GM19023 (cell line): ENCODE results near the gene ACBD4.

ENCODE experiments used
- ATAC-seq: cut with Tn5 transposase; IDR thresholded peaks from one replicate; pipeline ENCODE4 v1.9.1; 2021; ENCODE audit warnings: mild to moderate bottlenecking, moderate library complexity; ENCODE audit not compliant: unreplicated experiment

ACBD4 gene

DNA sequence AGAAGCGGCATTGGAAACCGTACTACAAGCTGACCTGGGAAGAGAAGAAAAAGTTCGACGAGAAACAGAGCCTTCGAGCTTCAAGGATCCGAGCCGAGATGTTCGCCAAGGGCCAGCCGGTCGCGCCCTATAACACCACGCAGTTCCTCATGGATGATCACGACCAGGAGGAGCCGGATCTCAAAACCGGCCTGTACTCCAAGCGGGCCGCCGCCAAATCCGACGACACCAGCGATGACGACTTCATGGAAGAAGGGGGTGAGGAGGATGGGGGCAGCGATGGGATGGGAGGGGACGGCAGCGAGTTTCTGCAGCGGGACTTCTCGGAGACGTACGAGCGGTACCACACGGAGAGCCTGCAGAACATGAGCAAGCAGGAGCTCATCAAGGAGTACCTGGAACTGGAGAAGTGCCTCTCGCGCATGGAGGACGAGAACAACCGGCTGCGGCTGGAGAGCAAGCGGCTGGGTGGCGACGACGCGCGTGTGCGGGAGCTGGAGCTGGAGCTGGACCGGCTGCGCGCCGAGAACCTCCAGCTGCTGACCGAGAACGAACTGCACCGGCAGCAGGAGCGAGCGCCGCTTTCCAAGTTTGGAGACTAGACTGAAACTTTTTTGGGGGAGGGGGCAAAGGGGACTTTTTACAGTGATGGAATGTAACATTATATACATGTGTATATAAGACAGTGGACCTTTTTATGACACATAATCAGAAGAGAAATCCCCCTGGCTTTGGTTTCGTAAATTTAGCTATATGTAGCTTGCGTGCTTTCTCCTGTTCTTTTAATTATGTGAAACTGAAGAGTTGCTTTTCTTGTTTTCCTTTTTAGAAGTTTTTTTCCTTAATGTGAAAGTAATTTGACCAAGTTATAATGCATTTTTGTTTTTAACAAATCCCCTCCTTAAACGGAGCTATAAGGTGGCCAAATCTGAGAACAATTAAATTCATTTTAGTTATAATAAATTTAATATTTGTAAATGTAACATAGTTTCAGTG is 14.5 kb downstream of the ACBD4 start:
- no peak for ATAC-seq

DNA sequence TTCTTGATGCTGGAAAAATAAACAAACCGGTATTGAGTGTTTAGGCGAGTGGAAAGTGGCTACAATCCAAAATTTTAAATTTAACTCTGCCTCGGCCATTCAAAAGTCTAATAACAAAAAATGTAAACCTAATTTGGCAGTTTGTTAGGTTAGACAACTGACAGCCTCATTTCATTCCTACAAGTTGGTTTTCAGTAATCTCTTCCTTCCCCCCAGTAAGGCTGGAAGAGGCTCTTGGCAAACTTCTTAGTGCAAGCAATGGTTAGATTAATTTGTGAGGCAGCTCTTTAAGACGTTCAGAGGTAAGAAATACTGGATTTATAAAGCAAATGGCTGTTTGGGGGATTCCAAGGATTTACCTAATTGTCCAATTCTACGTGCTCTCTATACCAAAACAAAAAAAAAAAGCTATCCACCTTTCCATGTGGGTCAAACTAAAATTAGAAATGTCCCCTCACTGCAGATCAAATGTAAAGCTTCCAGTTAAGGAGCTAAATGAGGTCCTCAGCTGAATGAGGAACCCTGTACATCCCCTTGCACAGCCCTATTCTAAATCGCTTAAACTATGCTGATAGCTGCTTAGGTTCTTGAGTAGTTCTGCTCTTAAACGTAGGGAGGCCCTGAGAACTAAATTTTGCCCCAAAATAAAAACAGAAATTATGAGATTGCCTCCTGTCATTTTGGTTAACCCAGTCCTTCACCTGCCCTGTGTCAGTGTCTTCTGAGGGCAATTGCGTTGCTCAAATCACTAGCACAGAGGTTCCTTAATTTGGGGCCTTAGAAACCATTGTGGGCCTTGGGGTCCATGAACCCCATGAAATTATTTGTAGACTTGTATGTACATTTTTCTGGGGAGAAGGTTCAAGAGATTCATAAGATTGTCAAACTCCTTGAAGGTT is 15.7 kb downstream of the ACBD4 start:
- no peak for ATAC-seq

DNA sequence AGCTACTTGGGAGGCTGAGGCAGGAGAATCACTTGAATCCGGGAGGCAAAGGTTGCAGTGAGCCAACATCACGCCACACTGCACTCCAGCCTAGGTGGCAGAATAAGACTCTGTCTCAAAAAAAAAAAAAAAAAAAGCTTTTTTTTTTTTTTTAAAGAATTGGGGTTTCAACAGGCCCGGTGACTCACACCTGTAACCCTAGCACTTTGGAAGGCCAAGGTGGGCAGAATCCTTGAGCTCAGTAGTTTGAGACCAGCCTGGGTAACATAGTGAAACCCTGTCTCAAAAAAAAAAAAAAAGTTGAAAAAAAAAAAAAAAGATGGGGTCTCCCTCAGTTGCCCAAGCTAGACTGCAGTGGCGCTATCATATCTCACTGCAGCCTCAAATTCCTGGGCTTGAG is 19.5 kb downstream of the ACBD4 start:
- no peak for ATAC-seq

DNA sequence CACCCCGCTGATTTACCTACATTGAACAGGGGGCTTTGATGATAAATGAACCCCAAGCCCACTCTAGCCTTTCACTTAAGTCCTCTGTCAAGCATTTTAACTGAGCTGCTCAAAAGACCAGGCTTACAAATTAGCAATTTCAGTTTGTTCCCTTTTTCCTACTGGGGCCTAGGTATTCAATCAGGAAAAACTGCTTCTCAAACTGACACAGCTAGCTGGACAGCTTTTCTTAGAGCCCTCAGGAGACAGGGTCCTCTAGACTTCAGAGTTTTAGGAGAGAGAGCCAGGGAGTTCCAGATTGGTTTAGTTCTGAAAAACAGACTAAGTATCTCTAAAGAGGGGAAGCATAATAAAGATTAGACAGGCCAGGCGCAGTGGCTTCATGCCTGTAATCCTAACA is 20.0 kb downstream of the ACBD4 start:
- ATAC-seq = no peak

DNA sequence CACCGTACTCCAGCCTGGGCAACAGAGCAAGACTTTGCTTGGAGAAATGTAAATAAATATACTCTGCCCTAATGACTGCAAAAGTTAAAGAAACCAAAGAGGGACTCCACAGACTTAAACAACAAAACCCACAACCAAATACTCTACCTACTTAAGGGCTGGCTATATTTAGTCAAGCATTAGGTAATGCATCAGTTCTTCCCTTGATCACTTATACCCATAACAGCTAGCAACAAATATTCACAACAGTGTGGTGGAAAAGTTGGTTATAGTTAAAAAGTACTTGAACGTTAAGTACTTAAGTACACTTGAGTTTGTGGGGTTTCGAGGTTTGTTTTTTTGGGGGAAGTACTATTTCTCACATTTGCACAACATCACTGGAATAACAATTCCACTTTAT is 20.8 kb downstream of the ACBD4 start:
- ATAC-seq = no peak

DNA sequence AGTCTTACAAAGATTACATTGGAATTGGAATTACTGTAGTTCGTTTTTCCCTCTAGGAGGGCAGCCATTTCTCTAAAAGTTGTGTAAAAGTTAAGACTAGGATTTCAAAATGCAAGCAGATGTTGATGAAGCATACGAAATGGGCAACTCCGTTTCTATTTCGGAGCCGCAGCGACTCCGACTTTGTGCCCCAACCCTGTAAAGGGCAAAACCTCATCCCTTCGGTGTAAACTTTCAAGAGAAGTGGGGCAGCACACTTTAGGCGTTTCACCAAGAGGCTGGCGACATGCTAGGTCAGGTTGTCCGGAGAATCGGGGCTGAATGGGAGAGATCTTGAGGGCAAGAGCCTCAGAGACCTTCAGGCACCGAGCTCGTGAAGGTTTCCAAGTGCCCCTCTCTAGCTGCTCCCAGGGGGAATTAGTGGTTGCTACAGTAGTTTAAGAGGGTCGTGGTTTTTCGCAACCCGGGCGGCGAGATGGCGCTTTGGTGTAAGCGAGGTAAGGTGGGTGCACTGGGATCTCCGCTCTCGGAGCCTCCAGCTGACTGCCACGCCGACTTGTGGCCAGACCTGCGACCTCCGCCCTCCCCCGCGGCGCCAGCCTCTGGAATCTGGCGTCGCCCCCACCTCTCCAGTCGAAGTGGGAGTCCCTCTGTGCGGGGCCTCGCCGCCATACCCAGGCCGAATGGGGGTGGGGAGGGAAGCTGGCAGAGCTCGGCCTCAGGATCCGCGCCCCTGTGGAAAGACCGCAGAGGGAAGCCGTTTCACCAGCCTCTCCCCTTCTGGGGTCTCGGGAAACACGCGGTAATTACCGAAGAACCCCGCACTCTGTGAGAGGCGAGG is 25.2 kb downstream of the ACBD4 start:
- no peak for ATAC-seq

DNA sequence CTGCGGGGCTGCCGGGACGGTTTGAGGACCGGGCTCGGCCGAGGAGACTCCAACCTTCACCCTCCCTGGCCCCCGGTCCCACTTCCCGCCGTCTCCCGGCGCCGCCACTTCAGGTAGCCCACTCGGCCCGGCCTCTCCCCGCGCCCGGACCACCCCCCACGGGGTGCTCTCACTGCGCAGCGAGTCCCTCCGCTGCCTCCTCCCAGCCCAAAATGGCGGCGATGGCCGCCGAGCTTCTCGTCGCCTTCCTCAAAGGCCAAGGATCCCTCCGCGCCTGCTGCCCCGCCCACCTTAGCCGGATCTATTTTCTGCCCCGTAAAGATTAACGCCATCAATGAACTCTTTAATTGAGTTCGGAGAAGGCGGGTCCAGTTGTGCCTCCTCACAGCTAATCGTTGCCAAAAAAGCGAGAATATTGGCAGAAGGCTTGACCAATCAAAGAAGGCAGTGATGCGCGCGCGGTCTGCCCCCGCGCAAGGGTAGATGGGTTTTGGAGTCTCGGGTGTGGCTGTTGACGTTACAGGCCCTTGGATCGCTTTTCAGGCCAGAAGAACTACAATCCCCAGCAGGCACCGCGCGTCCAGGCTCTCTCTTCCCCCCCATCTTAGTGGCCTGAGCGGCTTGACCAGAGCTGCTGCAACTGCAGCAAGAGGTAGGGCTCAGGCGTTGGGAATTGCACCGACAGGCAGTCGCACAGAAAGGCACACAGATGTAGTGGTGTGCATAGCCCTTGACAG is 26.0 kb downstream of the ACBD4 start, which contains the start of gene HEXIM2:
HEXIM2 (plus strand) TSS at position 588 of the 737 bp plus-strand sequence. CDS start 919 bp downstream, outside the sequence.
- peak; percentile 90 for ATAC-seq

DNA sequence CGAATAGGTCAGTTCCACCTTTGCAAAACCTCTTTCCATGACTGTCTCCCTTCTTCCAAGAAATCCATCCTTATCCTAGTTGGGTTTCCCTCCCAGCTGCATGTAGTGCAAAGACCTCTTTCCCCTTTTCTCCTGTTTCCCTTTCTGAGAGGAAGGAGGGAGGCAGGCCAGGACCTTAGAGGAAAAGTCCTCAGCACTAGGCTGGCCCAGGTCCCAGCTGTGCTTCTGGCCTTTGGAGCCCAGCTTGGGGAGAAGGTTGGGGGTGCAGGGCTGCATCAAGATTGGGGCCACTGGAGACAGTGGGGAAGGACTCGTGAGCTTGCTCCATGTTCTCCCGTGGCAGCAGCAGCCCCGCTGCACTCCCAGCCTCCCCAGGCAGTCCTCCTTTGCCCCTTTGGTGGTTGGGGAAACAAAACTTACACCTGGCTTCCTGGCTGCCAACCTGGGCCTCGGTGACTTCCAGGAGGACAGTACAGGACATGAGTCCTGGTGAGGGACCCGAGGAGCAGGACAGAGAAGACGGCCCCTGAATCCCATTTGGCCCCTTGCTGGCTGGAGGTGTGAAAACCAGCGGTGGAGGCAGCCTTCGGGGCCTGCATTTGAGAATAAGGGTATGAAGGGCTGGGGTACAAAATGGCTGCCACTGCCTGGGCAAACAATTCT is 26.7 kb downstream of the ACBD4 start:
- no peak for ATAC-seq

DNA sequence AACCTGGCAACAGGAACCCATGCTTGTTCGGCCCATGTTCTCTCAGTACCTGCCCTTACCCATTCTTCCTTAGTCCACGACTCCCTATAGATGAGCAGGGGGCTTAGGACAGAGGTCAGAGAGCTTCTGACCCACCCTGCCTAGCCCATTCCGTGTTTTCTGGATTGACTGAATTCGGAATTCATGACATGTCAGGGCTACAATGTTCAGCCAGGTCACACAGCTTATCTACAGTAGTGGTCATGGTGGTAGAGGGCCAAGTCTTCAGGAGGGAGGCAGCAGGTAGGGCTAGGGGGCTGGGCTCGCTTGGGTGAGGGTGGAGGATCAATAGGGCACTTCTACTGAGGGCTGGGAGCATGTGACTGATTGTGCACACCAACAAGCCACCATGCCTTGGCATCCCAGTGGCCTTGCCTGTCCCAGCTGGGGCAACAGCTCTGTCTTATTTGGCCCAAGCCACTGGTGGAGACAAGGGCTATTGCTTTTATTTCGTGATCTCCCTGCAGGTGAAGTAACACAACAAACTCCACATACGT is 29.3 kb downstream of the ACBD4 start:
- no peak for ATAC-seq

DNA sequence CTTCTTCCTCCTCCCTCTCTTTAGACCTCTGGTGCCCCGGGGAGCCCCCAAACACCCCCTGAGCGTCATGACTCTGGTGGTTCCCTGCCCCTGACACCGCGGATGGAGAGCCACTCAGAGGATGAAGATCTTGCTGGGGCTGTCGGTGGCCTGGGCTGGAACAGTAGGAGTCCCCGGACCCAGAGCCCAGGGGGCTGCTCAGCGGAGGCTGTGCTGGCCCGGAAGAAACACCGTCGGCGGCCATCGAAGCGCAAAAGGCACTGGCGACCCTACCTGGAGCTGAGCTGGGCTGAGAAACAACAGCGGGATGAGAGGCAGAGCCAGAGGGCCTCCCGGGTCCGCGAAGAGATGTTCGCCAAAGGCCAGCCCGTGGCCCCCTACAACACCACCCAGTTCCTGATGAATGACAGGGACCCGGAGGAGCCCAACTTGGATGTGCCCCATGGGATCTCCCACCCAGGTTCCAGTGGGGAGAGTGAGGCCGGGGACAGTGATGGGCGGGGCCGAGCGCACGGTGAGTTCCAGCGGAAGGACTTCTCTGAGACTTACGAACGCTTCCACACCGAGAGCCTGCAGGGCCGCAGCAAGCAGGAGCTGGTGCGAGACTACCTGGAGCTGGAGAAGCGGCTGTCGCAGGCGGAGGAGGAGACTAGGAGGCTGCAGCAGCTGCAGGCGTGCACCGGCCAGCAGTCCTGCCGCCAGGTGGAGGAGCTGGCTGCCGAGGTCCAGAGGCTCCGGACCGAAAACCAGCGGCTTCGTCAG is 33.7 kb downstream of the ACBD4 start:
- no peak for ATAC-seq

DNA sequence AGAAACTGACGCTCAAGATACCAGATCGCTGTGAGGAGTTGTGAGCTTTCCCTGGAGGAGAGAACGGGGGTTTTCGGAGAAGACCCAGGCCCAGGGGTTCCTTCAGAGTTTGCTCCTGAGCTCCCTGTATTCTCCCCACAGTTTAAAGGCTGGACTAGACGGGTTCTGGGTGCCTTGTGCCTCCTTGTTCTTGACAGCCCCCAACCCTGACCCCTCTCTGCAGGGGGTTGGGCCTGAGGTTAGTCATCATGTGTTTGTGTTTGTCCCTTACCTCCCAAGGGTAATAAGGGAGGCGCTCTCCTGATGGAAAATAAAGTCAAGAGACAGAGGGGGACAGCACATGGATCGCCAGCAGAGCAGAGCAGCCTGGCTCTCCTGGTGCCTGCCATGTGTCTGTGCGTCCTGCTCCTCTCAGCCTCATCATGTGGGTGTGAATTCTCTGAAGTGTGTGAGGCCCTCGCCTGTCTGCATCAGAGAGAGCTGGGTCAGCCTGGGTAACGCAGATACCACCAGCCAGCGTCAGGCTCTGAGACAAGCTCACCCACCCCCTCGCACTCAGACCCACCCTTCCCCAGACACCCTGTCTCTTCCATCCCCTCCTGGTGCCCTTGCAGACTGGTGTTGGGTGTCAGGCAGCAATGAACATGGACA is 34.9 kb downstream of the ACBD4 start:
- no peak for ATAC-seq

DNA sequence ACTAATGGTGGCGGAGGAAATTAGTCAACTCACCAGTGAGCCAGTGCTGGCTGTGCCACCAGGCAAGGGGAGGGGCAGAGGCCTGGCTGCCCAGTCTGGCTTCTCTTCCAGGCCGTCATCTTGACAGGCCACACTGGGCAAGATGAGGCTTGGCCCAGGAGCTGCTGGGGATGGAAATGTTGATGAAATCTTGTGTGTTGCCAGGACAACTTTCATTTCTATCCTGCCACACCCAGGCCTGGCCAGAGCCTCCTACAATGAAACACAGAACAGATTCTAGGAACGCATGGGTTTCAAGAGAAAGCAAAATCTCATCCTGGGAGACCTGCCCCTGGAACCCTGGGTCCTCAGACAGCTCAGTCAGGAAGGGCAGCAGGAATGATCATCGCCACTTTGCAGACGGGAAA is 35.4 kb downstream of the ACBD4 start:
- ATAC-seq = no peak

DNA sequence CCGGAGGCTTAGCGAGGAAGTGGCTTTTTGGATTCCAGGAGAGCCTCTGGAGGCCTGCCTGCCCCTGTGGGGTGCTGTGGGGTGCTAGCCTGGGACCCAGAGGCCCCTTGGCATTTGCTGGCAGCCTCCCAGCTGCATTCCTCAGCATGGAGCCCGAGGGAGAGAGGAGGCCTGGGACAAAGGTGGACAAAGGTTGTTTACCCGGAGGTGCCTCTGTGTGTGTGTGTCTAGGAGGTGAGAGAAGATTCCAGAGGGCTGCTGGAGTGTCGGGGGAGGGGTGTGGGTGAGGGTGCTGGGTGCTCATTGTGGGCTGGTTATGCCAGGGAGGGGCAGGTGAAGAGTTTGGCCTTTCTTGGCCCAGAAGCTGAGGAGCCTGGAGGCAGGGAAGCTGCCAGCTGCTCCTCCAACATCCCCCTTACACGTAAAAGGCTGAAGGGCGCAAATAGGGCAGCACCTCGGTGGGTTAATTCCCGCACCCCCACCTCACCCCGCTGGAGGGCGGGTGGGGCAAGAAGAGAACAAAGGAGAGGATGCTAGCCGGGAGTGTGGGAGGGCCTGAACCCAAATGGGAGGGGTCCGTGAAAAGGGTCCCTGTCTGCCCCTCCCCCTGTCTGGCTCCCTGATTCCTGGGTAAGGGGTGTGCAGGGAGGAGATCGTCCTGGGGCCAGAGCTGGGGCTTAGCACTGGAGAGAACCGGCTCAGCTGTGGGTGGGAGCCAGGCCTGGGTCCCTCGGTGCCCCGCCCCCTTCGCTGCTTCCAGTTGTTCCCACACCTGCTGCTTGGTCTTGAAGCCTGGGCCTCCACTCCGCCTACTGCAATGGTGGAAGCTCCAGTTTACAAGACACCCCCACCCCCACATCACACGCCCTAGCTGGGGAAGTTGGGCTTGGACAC is 36.1 kb downstream of the ACBD4 start:
- ATAC-seq = no peak

DNA sequence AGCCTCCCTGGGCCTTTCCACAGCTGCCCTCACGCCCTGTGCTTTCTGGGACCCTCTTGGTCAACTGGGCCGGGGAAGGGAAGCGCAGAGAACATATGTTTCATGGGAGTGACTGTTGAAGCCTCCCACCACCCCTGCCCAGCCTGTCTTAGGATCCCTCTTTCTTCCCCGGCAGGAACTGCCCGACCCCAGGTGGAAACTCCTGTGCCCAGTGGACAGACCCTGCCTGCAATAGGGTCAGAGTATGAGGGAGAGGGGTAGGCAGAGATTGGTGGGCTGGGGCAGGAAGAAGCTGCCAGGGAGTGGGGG is 36.7 kb downstream of the ACBD4 start:
- no peak for ATAC-seq

DNA sequence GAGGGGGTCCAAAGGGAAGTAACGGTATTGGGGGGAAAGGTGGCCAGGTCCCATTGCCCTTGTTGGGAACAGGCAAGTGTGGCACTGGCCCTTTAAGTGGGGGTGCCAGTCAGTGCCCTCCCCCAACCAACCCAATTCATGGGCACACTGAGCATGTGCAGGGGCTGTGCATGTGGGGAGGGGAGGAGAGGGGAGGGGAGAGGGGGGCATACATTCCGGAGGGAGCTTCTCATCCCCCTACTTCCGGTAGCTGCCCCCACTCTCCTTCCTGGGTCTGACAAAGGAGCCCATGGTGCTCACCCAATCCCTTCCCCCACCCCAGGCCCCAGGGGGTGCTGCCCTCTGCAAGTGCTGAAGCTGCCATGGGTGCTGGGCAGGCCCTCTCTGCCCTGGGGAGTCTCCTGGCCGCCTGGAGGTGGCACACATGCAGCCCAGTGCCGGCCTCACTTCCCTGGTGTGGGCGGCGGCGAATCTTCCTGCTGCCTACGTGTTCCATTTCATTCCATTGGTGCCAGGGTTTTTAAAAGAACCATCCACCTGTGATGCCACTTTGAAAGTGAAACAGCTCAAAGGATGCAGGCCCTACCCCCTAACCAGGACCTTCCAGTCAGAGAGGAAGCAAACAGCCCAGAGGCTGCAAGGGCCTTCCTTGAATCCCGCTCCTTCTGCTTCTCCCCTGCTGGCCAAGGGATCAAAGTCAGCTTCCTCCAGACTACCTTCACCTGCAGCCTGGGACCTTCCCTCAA is 37.2 kb downstream of the ACBD4 start:
- no peak for ATAC-seq

DNA sequence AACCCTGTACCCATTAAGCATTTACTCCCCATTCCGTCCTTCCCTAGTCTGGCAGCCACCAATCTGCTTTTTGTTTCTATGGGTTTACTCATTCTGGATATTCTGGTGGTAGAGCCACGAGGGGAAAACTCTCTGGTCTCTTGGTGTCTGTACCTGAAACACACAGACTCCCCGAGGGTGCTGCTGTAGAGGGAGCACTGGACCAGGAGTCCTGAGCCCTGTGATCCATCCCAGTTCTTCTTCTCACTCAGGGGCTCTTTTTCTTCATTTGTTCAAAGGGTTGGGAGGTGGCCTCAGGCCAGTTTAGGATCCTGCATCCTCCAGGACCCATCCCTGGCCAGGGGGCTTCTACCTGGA is 40.2 kb downstream of the ACBD4 start:
- ATAC-seq = no peak

DNA sequence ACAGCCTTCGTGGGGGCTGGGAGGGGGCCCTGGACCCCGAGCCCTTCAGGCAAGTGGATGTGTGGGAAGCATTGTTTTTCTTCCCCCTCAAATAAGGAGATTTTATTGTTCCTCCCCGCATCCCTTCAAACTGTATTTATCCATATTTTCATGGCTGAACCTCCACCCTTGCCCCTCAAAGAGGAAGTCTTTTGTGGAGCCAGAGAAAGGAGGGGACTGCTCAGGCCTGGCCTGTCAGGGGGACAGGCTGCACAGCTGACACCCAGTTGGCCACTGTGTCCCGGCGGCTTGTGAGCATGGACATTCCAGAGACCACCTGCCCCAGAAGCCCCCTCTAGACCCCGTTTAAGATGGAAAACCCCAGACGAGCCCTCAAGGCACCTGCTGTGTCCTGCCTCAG is 42.1 kb downstream of the ACBD4 start:
- ATAC-seq = no peak
